ENCODE measurements around the gene IFRD2. TPM values are rescaled to one million over a fixed set of nuclear protein-coding genes. Genes with fewer than 3 reads are reported as not detected.

The IFRD2 gene
- total and polyA plus RNA-seq, 9 of the 15 experiments (the other 6 are each of a cell fraction or from before 2014, with no cell fraction given): 30.5 to 115 (median 52.8) TPM

DNA sequence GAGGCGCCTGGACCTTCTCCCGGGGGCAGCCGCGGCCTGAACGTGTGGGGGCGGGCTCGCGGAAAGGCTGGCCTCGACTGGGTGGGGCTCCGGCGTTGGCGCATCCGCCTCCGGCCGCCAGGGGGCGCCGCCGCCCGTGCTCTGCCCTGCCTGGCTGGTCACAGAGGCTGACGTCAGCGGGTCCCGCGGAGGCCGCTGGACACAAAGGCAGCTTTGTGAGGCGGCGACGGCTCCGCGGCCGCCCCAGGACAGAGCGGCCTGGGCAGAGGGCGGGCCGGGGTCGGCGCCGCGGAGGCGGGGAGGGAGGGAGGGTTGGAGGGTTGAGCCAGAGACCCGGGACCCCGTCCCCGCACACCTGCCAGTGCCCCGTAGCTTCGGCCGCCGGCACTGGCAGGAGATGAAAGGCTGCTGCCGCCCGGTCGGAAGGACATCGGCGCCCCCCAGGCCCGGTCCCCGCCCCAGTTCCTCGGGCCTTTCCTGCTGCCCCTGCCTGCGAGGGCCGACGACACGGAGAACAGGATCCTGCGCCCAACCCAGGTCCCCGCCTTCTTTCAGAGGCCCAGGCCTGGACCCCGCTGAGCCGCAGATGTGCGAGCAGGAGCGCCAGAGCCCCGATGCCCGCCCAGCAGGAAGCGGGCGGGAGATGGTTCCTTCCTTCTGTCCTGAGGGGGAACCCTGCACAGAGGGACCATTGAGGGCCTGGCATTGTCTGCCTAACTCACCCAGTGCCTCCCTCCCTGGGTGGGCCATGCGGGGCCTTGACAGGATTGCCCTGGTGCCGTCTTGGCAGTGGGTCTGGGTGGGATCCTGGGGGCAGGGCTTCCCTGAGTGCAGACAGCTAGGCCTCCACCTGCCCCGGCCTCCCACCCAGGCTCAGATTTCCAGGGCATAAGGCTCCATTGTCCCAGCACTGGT lies 31.9 kb downstream of the IFRD2 start (continued):
- TF ChIP-seq, protein P1, sequence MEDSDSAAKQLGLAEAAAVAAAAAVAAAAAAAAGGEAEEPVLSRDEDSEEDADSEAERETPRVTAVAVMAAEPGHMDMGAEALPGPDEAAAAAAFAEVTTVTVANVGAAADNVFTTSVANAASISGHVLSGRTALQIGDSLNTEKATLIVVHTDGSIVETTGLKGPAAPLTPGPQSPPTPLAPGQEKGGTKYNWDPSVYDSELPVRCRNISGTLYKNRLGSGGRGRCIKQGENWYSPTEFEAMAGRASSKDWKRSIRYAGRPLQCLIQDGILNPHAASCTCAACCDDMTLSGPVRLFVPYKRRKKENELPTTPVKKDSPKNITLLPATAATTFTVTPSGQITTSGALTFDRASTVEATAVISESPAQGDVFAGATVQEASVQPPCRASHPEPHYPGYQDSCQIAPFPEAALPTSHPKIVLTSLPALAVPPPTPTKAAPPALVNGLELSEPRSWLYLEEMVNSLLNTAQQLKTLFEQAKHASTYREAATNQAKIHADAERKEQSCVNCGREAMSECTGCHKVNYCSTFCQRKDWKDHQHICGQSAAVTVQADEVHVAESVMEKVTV (CRISPR knock-in tag; IDR thresholded peaks at IDR 0.05): 0 out of 2 replicates have a peak, but pooled peaks have one; percentile 17
- no peak for TF ChIP-seq ZNF324 (CRISPR knock-in tag; IDR thresholded peaks at IDR 0.05)
- TF ChIP-seq POLR2AphosphoS5 (IDR thresholded peaks at IDR 0.05; ENCODE audit: control insufficient read depth, insufficient read depth, low read depth, low read length): peak; percentile 50; the same call in 1 of the 2 replicates
- TF ChIP-seq ZNF23 (CRISPR knock-in tag; IDR thresholded peaks at IDR 0.05): no peak
- no peak for TF ChIP-seq CBX8 (IDR thresholded peaks at IDR 0.05; ENCODE audit: borderline replicate concordance, extremely low read depth, low read depth, low read length, poor library complexity, severe bottlenecking)
- TF ChIP-seq GATAD2B (IDR thresholded peaks at IDR 0.05; ENCODE audit: borderline replicate concordance): no peak
- no peak for TF ChIP-seq ZNF253 (CRISPR knock-in tag; conservative IDR thresholded peaks at IDR 0.05)
- TF ChIP-seq HCFC1 (IDR thresholded peaks at IDR 0.05; ENCODE audit: low read depth, low read length): peak; percentile 47
- no peak for TF ChIP-seq NELFE (IDR thresholded peaks at IDR 0.05; ENCODE audit: insufficient read depth, insufficient read length)
- TF ChIP-seq ARID4B (CRISPR knock-in tag; IDR thresholded peaks at IDR 0.05): peak; percentile 20; the same call in 1 of the 2 replicates
- no peak for TF ChIP-seq CHD2 (IDR thresholded peaks at IDR 0.05; ENCODE audit: low read depth, low read length)
- TF ChIP-seq MTA3 (IDR thresholded peaks at IDR 0.05; ENCODE audit: borderline replicate concordance): peak; percentile 40; the same call in 1 of the 2 replicates
- peak; percentile 77 for TF ChIP-seq HNRNPL (IDR thresholded peaks at IDR 0.05; ENCODE audit: low read depth, low read length)
- no peak for TF ChIP-seq ZNF12 (CRISPR knock-in tag; IDR thresholded peaks at IDR 0.05)
- TF ChIP-seq SMAD4 (CRISPR knock-in tag; conservative IDR thresholded peaks at IDR 0.05): peak; percentile 50; the same call in 1 of the 2 replicates
- no peak for TF ChIP-seq ZNF76 (CRISPR knock-in tag; IDR thresholded peaks at IDR 0.05; ENCODE audit: borderline replicate concordance)
- TF ChIP-seq GABPA (tag; conservative IDR thresholded peaks at IDR 0.05; ENCODE audit: low read depth): no peak
- TF ChIP-seq MCM3 (IDR thresholded peaks at IDR 0.05): no peak
- TF ChIP-seq BRF2 (IDR thresholded peaks at IDR 0.05; ENCODE audit: borderline replicate concordance, insufficient read depth, insufficient read length): no peak
